Measurements from ENCODE around the gene GJD2.

The GJD2 gene

DNA sequence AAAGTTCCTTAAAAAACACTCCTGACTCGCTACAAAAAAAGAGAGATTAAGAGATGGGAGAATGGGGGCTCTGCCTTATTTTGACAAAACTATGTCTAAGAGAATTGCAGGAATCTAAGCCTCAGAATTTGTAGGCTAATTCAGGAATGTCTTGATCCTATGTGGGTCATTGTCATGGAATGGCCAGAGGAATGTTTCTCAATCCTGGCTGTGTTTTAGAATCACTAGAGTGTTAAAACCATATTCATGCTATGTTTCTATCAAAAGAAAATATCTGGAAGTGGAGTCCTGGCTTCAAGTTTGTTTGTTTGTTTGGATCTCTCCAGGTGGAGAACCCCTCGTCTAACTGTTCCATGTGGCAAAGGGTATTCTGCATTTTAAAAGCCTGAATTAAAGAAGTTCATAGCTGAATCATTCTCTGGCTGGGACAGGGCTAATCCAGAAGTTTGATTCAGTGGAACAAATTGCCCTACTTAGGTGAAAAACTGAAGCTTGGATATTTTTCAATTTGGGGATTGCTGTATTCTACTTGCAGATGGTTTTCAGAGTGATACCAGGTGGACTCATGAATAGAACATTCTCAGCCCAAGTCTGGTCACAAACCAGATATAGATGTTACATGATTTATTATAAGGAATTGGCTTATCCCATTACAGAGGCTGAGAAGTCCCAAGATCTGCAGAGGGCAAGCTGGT is 28.2 kb downstream of the GJD2 start:
- FAIRE-seq, result no peak
- no peak for DNase-seq (ENCODE audit: insufficient read length, low spot score)

DNA sequence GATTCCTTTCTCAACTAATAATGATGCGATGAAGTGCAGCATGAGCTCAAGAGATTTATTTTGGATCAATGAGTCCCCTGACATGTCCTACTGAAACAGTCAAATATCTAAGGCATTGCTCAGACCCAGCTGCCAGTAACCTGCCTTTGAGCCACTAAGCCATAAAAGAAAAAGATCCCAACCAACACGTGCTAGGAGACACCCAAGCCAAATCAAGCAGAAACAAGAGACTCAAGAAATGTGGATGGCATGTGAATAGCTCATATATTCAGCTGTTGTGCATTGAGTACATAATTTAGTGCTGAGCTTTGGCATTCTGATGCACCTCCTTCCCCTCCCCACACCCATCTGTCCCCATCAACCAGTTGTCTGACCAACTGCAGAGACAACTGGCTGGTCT is 29.2 kb downstream of the GJD2 start:
- FAIRE-seq, result no peak
- no peak for DNase-seq (ENCODE audit: insufficient read length, low spot score)

DNA sequence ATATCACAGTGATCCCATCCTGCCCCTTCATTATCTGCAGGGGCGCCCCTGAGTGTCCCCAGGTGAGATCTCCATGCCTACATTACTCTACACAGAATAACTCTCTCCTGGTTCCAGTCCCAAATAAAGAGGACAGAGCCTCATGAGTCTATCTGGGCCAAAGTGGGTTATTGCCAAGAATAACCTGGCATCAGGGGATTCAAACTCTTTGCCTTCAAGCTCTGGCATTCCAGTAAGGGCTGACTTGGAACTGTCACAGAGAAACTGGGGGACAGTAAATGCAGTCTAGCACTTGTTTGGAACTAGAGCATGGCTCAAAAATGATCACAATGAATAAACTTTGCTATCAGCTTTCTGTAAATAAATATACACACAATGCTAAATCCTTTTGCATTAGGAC is 30.3 kb downstream of the GJD2 start:
- FAIRE-seq (no peak), DNase-seq (ENCODE audit: insufficient read length, low spot score) (no peak)

DNA sequence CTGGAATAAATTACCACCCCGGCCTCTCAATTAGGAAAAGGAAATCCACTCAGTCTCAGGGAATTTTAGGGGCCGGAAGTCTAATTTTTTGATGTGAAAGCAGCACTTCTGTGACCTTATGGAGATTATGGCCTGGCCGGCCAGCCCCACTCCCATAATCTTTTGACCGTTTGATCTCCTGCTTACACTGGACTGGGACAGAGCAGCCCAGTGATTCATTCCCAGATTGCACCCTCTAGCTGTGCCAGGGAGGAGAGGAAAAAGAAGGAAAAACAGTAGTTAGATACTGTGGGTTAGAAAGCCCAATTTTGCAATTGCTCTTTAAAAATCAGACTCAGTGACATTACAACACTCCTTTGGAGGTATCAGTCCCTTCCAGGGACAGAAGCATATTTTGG is 32.4 kb downstream of the GJD2 start:
- peak; percentile 49 for DNase-seq (ENCODE audit: insufficient read length, low spot score)
- FAIRE-seq, result no peak

DNA sequence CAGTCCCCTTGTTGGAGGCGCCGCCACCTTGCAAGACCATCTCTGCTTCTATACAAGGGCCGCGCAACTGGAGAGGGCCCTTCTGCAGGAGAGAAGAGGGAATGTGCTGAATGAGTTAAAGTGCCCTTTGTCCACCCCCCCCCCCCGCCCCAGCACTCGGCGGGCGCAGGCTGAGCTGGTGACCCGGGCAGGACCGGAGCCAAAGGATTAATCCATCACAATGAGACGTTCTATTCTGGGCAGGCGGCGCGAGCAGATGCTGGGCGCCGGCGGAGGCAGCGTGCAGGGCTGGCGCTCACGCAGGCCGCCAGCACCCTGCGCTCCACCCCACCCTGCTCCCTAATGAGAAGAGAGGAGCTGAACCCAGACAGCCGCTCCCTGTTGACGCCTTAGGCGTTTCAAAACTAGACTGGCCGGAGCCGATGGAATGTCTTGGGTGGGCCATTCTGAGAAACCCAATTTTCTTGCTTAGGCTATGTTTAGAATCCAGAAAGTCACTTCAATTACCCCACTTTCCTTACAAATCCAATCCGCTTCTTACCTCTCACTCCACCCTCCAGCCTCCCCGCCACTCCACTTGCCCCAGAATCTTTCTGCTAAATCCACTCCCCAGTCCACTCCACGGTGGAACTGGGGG is 32.9 kb downstream of the GJD2 start:
- peak; percentile 65 for DNase-seq (ENCODE audit: insufficient read length, low spot score)
- no peak for FAIRE-seq

DNA sequence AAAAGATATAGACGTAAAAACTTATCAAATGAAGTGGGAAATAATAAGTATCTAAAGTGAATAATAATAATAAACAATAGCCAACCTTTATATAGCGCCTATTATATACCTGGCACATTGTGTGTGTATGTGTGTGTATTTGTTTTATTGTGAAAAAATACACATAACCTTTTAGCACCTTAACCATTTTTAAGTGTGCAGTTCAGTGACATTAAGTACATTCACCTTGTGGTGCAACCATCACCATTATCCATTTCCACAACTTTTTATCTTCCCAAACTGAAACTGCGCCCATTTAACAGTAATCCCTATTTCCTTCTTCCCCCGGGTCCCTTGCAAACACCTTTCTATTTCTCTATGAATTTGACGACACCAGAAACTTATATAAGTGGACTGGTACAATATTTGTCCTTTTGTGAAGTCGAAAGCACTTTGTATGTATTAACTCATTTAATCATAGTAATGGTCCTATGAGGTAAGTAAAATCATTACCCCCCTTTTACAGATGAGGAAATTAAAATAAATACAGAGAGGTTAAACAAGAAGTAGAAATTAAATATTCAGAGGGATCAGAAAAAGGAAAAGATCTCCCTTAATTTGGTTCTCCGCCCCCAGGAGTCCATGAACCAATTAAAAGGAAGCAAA is 33.5 kb downstream of the GJD2 start:
- DNase-seq (ENCODE audit: insufficient read length, low spot score) (no peak), FAIRE-seq (no peak)

DNA sequence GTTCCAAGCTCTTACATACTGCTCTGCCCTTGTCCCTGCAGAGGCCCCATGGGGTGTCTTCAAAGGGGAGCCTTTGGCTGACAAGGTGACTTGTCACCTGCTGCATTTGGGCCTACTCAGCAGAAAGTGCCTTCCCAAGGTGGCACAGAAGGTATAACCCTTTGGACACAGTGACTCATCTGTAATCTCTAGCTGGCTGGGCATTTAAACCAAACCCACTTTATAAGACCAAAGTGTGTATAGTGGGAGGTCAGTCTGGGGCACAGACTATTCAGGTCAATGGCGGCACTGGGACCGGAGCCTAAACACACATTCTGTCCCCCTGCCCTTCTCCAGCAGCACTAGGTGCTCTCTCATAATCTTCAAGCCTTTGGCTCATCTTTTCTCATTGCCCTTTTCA is 35.1 kb downstream of the GJD2 start:
- FAIRE-seq (no peak), DNase-seq (ENCODE audit: insufficient read length, low spot score) (no peak)

DNA sequence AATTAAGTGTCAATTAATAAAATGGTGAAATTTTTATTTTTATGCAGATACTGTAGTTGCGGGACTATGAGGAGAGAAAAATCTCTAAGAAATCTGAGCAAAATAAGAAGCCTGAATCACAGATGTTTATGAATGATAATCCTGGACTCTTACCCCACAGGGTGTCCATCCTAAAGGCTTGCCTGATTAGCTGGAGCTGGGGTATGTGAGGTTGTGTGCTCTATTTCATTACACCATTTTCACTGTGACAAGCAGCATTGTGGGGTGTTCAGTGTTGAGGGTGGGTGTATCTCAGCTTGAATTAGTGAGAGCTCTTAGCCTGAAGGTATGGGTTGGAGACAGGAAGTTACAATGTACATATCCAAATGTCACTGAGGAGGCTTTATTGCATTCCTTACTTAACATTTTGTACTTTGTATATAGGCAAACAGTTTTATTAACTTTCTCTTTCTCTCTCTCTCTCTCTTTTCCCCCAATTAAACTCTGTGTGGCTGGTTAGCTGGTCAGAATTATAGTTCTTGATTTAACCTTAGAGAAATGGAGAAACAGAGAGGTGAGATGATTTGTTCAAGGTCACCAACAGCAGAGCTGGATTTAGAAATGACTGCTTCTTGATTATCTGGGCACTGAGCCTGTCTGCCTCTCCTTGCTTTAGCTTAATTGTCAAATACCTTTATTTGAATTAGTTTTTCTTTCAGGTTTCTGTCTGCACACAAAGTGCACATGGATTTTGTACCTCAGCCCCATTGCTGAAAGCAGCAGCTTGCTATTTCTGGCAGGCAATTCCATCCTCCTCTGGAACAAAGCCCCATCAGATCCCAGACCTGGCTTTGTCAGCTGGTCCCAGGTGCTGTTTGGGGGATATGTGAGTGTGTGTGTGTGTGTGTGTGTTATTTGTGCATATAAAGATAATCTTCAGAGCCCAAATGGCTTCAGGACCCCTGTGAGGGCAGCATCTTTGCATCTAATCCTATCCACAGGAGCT is 35.8 kb downstream of the GJD2 start:
- FAIRE-seq (no peak), DNase-seq (ENCODE audit: insufficient read length, low spot score) (no peak)

DNA sequence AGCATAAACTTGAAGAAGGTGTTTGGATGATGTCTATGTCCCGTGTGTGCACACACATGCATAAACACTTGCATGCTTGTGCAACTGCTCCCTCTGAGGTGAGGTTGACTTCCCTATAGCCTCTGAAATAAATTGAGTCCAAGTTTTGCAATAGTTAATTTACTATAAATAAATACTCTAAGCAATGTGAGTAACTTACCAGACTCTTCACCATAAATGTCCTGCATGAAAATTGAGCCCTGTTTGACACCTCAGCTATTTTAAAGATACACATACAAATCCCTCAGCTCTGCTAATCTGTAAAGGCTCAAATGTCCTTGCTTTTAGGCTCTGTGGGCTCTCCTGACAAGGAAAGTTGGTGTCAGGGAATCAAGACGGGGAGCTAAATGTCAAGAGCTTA is 37.1 kb downstream of the GJD2 start:
- no peak for DNase-seq (ENCODE audit: insufficient read length, low spot score)
- no peak for FAIRE-seq

DNA sequence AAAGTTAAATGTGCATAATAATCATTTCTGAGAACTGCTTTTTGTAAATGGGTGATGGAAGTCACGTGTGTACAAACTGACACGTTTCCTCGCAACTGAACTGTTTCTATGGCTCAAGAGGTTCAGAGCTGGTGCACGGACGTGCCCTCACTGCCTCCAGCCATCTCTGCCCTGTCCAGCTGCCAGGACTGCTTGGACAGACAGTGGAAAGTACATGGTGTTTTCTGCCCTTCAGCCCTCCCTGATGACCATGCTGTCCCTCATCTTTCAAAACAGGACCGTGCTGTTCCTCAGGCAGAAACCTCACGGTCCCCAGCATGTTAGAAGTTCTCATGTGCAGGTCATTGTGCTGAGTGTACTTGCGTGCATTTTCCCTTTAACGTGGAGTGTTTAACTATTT is 38.7 kb downstream of the GJD2 start:
- FAIRE-seq (peak; percentile 31), DNase-seq (ENCODE audit: insufficient read length, low spot score) (no peak)

DNA sequence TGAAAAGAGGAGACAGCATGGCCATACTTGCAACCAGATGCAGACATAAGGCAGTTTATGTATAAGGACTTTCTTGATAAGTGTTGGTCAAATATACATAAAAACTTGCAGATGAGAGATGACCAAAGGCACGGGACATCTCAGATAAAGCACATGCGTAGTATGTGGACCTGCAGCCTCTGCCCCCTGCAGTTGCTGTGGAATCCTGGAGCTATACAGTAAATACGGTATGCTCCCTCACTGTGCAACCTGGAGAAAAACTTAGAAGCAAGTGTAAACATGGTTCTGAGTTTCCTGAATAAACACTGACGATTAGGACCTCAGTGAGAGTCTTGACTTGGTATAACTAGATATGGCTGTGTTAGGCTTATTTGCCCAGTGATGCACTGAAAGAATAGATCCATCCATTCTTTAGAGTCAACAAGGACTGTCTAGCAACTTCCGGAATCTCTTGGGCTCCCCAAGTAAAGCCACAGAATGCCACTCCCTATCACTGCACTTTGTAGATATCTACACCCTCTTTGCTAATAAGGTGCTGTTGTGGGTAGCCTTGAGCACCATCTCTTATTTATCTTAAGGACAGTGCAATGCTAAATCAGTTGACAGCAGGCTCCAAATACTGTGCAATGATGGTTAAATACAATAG is 40.2 kb downstream of the GJD2 start:
- FAIRE-seq (no peak), DNase-seq (ENCODE audit: insufficient read length, low spot score) (no peak)

DNA sequence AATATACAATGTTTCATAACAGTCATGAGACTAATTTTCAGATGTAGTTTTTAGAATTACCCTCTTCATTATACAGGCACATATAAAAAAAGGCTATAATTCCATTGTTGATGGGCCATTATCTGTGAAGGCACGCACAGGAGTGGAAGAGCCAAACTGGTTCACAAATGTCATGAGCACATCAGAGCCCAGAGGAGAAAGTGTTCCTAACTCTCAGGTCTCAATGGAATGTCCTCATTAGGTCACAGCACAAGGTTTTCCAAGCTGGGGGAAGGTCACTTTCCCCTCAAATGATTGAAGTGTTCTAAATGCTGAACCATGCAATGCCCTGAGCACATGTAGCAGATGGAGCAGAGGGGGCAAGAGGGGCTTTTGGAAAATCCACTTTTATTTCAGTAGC is 41.2 kb downstream of the GJD2 start:
- DNase-seq (ENCODE audit: insufficient read length, low spot score) (no peak), FAIRE-seq (no peak)

DNA sequence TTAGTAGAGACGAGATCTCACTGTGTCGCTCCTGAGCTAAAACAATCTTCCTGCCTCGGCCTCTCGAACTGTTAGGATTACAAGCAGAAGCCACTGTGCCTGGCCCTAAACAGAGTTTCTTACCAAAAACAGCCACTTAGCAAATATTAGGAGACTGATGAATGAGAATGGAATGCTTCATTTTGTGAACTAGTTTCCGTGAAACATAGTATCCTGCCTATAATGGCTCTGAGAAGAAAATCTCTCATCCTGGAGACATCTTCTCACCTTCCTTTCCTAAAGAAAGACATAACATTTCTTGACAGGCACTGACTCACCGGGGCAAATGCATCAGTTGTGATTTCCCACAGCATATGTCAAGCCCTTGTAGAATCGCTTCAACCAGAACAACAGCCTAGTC is 44.9 kb downstream of the GJD2 start:
- no peak for DNase-seq (ENCODE audit: insufficient read length, low spot score)
- no peak for FAIRE-seq

DNA sequence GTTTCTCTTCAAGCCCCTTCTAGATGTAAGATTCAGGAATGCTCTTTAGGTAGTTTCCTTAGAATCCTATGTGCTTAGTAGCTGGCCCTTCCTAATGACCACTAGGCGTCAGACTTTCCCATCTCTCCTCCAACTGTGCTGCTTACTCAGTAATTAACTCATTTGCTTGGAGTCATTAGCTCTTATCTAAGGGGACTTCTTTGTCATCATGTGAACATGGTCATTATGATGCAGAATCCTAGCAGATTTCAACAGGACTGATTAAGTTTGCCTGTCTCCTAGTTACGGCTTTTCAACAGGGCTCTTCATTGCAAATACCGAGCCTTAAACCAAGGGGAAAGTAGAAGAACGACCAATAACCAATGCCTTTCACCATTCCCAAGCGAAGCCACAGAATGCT is 46.4 kb downstream of the GJD2 start:
- no peak for FAIRE-seq

DNA sequence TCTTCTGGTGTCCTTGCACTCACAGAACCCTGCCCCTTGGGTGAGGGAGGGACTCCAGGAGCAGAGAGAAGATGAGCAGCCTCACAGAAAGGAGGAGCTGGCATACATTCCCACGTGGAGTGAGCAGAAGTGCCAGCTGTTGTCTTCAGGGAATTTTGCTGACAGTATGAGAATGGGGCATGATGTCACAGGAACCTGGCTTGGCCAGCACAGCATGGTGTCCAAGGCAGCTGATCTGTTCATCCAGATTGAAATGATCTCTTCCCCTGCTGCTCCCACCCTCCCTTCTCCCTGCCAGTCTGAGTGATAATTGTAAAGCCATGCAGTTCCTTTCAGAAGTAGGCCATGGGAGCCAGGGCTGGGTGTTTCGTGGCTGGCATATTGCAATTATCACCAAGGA is 53.3 kb downstream of the GJD2 start:
- no peak for DNase-seq (ENCODE audit: insufficient read length, low spot score)
- FAIRE-seq, result no peak

More for the DNA sequence above, 46.4 kb downstream of the GJD2 start:
- peak; percentile 28 for DNase-seq (ENCODE audit: insufficient read length, low spot score)

Data from HTR-8/SVneo (cell line).